ENCODE measurements around the gene ATP6V1C2.
"Not testable (repeated sequence)": the region's sequence is repeated elsewhere in the genome, so short reads cannot be mapped to it uniquely, and the experiment has no call there.

ATP6V1C2 gene

GRCh38 chr2:10788855-10789254, 67.4 kb downstream of the ATP6V1C2 start:
- no peak for DNase-seq

GRCh38 chr2:10790228-10790973, 69.0 kb downstream of the ATP6V1C2 start:
- DNase-seq, result no peak

- no peak for DNase-seq
Measured at GRCh38 chr2:10792001-10792634, 70.7 kb downstream of the ATP6V1C2 start.

GRCh38 chr2:10792660-10793400, 71.4 kb downstream of the ATP6V1C2 start:
- no peak for DNase-seq

GRCh38 chr2:10793816-10794215, 72.4 kb downstream of the ATP6V1C2 start:
- DNase-seq, result no peak

- no peak for DNase-seq
Measured at GRCh38 chr2:10794876-10795275, 73.4 kb downstream of the ATP6V1C2 start.

GRCh38 chr2:10795508-10796046, 74.1 kb downstream of the ATP6V1C2 start:
- no peak for DNase-seq

GRCh38 chr2:10796703-10797102, 75.3 kb downstream of the ATP6V1C2 start:
- DNase-seq, result no peak

GRCh38 chr2:10798783-10799182, 77.4 kb downstream of the ATP6V1C2 start:
- no peak for DNase-seq

- DNase-seq, result no peak
Measured at GRCh38 chr2:10800163-10800562, 78.7 kb downstream of the ATP6V1C2 start.

- DNase-seq, result no peak
Measured at GRCh38 chr2:10802657-10803056, 81.2 kb downstream of the ATP6V1C2 start.

- DNase-seq, result not testable (repeated sequence)
Measured at GRCh38 chr2:10805990-10806389, 84.6 kb downstream of the ATP6V1C2 start.

GRCh38 chr2:10806543-10806942, 85.1 kb downstream of the ATP6V1C2 start:
- no peak for DNase-seq

- no peak for DNase-seq
Measured at GRCh38 chr2:10810202-10811161, 89.1 kb downstream of the ATP6V1C2 start.

- DNase-seq, result no peak
Measured at GRCh38 chr2:10811517-10811916, 90.1 kb downstream of the ATP6V1C2 start.

GRCh38 chr2:10812362-10813162, 91.1 kb downstream of the ATP6V1C2 start, which contains the start of gene PDIA6:
Gene PDIA6 (minus strand): TSS chr2:10812785. CDS start chr2:10812696, 89 bp downstream.
- DNase-seq, result peak; percentile 98 to 99

- not testable (repeated sequence) for DNase-seq
Measured at GRCh38 chr2:10813163-10814138, 92.0 kb downstream of the ATP6V1C2 start.

GRCh38 chr2:10814142-10814541, 92.7 kb downstream of the ATP6V1C2 start:
- no peak for DNase-seq

GRCh38 chr2:10814571-10815331, 93.3 kb downstream of the ATP6V1C2 start:
- no peak for DNase-seq
